ENCODE data around the gene MACF1.

Gene MACF1

GRCh38 chr1:39214998-39215873, 10.7 kb downstream of the MACF1 start:
- no peak for DNase-seq

- DNase-seq, result no peak
Measured at GRCh38 chr1:39216771-39217170, 12.3 kb downstream of the MACF1 start.

GRCh38 chr1:39220891-39221870, 16.7 kb downstream of the MACF1 start:
- DNase-seq, result no peak

- no peak for DNase-seq
Measured at GRCh38 chr1:39224295-39224829, 19.9 kb downstream of the MACF1 start.

GRCh38 chr1:39226836-39227235, 22.3 kb downstream of the MACF1 start:
- no peak for DNase-seq

- DNase-seq, result no peak
Measured at GRCh38 chr1:39228252-39228651, 23.8 kb downstream of the MACF1 start.

- no peak for DNase-seq
Measured at GRCh38 chr1:39229504-39229903, 25.0 kb downstream of the MACF1 start.

- no peak for DNase-seq
Measured at GRCh38 chr1:39230261-39231190, 26.0 kb downstream of the MACF1 start.

GRCh38 chr1:39236971-39237370, 32.5 kb downstream of the MACF1 start:
- DNase-seq, result no peak

GRCh38 chr1:39238476-39238875, 34.0 kb downstream of the MACF1 start:
- DNase-seq, result no peak

GRCh38 chr1:39239968-39240367, 35.5 kb downstream of the MACF1 start:
- no peak for DNase-seq

- DNase-seq, result no peak
Measured at GRCh38 chr1:39243302-39243701, 38.8 kb downstream of the MACF1 start.

GRCh38 chr1:39250460-39251240, 46.2 kb downstream of the MACF1 start:
- DNase-seq, result no peak

GRCh38 chr1:39255222-39255621, 50.7 kb downstream of the MACF1 start:
- DNase-seq, result no peak

- peak; percentile 61 for DNase-seq
Measured at GRCh38 chr1:39258146-39258924, 53.8 kb downstream of the MACF1 start.

- DNase-seq, result no peak
Measured at GRCh38 chr1:39258925-39259244, 54.4 kb downstream of the MACF1 start.

GRCh38 chr1:39261712-39262221, 57.3 kb downstream of the MACF1 start:
- DNase-seq, result no peak

GRCh38 chr1:39262802-39263201, 58.3 kb downstream of the MACF1 start:
- DNase-seq, result no peak

GRCh38 chr1:39266269-39266668, 61.8 kb downstream of the MACF1 start:
- no peak for DNase-seq

GRCh38 chr1:39266792-39267191, 62.3 kb downstream of the MACF1 start:
- DNase-seq, result no peak
